SK-N-SH treated with all-trans-retinoic acid at 6 μM for 48 hours (cell line): Measurements from ENCODE around the gene NRK.
"Not testable (repeated sequence)": the region's sequence is repeated elsewhere in the genome, so short reads cannot be mapped to it uniquely, and the experiment has no call there.

Source experiments
- ATAC-seq: fragments of 200-7000 bp; cut with Tn5 transposase; 3 replicates; pipeline ENCODE4 v1.9.1; 2020; ENCODE audit warnings: mild to moderate bottlenecking, moderate library complexity
- ARNTL ChIP-seq: fragments of 450-650 bp; formaldehyde crosslinking; IDR thresholded peaks from 2 replicates; pipeline ENCODE4 v1.5.0; 2020; ENCODE audit warnings: low read depth, mild to moderate bottlenecking, moderate library complexity, borderline replicate concordance
- BACH2 ChIP-seq: fragments of 250-450 bp; sonication (Bioruptor Pico); IDR thresholded peaks from 2 replicates; pipeline ENCODE4 v1.9.0; 2021; ENCODE audit warnings: mild to moderate bottlenecking, borderline replicate concordance
- CSDC2 ChIP-seq: fragments of 250-450 bp; sonication (Bioruptor Pico); IDR thresholded peaks from 2 replicates; pipeline ENCODE4 v1.5.0; 2020; ENCODE audit warnings: mild to moderate bottlenecking, moderate library complexity
- ESRRG ChIP-seq: fragments of 250-450 bp; sonication (Bioruptor Pico); IDR thresholded peaks from 2 replicates; pipeline ENCODE4 v1.6.1; 2021; ENCODE audit warnings: mild to moderate bottlenecking
- GLIS3 ChIP-seq: fragments of 250-450 bp; sonication (Bioruptor Pico); IDR thresholded peaks from 2 replicates; pipeline ENCODE4 v1.5.0; 2020; ENCODE audit warnings: mild to moderate bottlenecking, moderate library complexity
- OSR1 ChIP-seq: fragments of 250-450 bp; sonication (Bioruptor Pico); IDR thresholded peaks from 2 replicates; pipeline ENCODE4 v1.8.0; 2022; ENCODE audit warnings: moderate library complexity, mild to moderate bottlenecking, inconsistent platforms
- PPARA ChIP-seq: fragments of 250-450 bp; sonication (Bioruptor Pico); IDR thresholded peaks from 2 replicates; pipeline ENCODE4 v1.5.0; 2020; ENCODE audit warnings: mild to moderate bottlenecking, borderline replicate concordance
- RARB ChIP-seq: fragments of 250-450 bp; sonication (Bioruptor Pico); IDR thresholded peaks from 2 replicates; pipeline ENCODE4 v1.8.0; 2021; ENCODE audit warnings: mild to moderate bottlenecking, moderate library complexity
- SNAI2 ChIP-seq: fragments of 250-450 bp; sonication (Bioruptor Pico); IDR thresholded peaks from 2 replicates; pipeline ENCODE4 v1.5.0; 2020; ENCODE audit warnings: mild to moderate bottlenecking, moderate library complexity
- TCF4 ChIP-seq: fragments of 250-450 bp; sonication (Bioruptor Pico); IDR thresholded peaks from 2 replicates; pipeline ENCODE4 v1.8.0; 2021; ENCODE audit warnings: mild to moderate bottlenecking, moderate library complexity, borderline replicate concordance
- TOX ChIP-seq: fragments of 250-450 bp; sonication (Bioruptor Pico); IDR thresholded peaks from 2 replicates; pipeline ENCODE4 v1.8.0; 2021; ENCODE audit warnings: mild to moderate bottlenecking, moderate library complexity, borderline replicate concordance
- ZC3H10 ChIP-seq: fragments of 250-450 bp; sonication (Bioruptor Pico); IDR thresholded peaks from 2 replicates; pipeline ENCODE4 v1.5.1; 2021; ENCODE audit warnings: mild to moderate bottlenecking, moderate library complexity
- ZFP30 ChIP-seq: fragments of 450-650 bp; formaldehyde crosslinking; IDR thresholded peaks from 2 replicates; pipeline ENCODE4 v1.5.0; 2022; ENCODE audit warnings: mild to moderate bottlenecking, moderate library complexity
- ZNF565 ChIP-seq: fragments of 450-650 bp; formaldehyde crosslinking; conservative IDR thresholded peaks from 2 replicates; pipeline ENCODE4 v1.5.0; 2020; ENCODE audit warnings: low read depth, mild to moderate bottlenecking, moderate library complexity
- ZNF8 ChIP-seq: fragments of 450-650 bp; formaldehyde crosslinking; IDR thresholded peaks from 2 replicates; pipeline ENCODE4 v1.5.0; 2020; ENCODE audit warnings: mild to moderate bottlenecking, moderate library complexity
- TF ChIP-seq, protein P1 (sequence below): fragments of 250-450 bp; sonication (Bioruptor Pico); IDR thresholded peaks from 2 replicates; pipeline ENCODE4 v1.8.0; 2020; ENCODE audit warnings: mild to moderate bottlenecking, moderate library complexity, borderline replicate concordance
- TF ChIP-seq, protein P2 (sequence below): fragments of 250-450 bp; sonication (Bioruptor Pico); IDR thresholded peaks from 2 replicates; pipeline ENCODE4 v1.5.1; 2020; ENCODE audit warnings: low read depth, mild to moderate bottlenecking, moderate library complexity
- TF ChIP-seq, protein P3 (sequence below): fragments of 250-450 bp; sonication (Bioruptor Pico); IDR thresholded peaks from 2 replicates; pipeline ENCODE4 v1.5.1; 2021; ENCODE audit warnings: mild to moderate bottlenecking, moderate library complexity
- TF ChIP-seq, protein P4 (sequence below): fragments of 250-450 bp; sonication (Bioruptor Pico); IDR thresholded peaks from 2 replicates; pipeline ENCODE4 v1.5.0; 2020; ENCODE audit warnings: mild to moderate bottlenecking, moderate library complexity

Gene NRK

DNA sequence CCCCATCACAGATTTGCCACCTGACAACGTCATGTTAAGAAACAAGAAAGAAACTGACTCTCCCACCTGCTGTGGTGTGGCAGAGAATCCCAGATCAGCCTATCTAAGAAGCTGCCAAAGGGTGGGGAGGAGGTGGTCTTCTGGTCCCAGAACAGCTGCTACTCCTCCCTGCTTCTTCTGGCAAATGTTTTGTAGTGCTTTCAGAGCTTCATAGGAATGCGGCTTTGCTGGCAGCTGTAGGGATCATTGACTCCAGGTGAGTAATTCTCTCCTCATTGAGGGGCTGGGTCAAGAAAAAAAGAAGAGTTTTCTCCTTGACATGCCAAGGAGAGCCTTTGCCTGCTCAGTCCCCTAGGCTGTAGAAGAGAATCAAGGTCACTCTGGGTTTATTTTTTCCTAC is 23.3 kb downstream of the NRK start:
- TF ChIP-seq OSR1 (CRISPR knock-in tag): no peak
- TF ChIP-seq, all 23 proteins: peak for 0
- ATAC-seq: no peak

DNA sequence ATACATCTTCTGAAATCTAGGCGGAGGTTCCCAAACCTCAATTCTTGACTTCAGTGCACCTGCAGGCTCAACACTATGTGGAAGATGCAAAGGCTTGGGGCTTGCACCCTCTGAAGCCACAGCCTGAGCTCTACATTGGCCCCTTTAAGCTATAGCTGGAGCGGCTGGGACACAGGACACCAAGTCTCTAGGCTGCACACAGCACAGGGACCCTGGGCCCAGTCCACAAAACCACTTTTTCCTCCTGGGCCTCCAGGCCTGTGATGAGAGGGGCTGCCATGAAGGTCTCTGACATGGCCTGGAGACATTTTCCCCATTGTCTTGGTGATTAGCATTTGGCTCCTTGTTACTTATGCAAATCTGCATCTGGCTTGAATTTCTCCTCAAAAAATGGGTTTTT is 27.8 kb downstream of the NRK start:
- ATAC-seq: not testable (repeated sequence)

DNA sequence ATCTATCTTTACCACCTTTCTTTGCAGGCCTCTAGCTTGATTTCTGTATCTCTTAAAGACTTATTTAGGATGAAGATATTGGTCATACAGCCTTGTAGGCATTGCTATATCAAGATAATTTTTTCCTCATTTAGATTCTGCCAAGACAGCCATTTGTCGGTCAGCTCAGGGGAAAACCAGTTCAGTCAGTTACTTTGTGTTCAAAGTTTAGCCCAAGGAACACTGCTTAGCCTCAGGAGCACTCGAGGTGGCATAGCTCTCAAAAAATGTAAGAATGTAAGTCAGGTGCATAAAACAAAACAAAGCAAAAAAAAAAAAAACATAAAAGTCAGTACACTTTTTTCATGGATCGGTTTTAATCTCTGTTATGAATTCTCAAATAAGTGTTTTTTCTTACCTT is 43.4 kb downstream of the NRK start:
- ATAC-seq: no peak
- TF ChIP-seq BACH2 (CRISPR knock-in tag) (no peak), ZNF8 (CRISPR knock-in tag) (no peak), CSDC2 (CRISPR knock-in tag) (no peak), SNAI2 (CRISPR knock-in tag) (no peak), TCF4 (CRISPR knock-in tag) (no peak), ZNF565 (no peak), PPARA (CRISPR knock-in tag) (no peak), ESRRG (CRISPR knock-in tag) (no peak), ZFP30 (CRISPR knock-in tag) (no peak), RARB (CRISPR knock-in tag) (no peak), ZC3H10 (CRISPR knock-in tag) (no peak), TOX (CRISPR knock-in tag) (no peak)
- TF ChIP-seq, protein P1, sequence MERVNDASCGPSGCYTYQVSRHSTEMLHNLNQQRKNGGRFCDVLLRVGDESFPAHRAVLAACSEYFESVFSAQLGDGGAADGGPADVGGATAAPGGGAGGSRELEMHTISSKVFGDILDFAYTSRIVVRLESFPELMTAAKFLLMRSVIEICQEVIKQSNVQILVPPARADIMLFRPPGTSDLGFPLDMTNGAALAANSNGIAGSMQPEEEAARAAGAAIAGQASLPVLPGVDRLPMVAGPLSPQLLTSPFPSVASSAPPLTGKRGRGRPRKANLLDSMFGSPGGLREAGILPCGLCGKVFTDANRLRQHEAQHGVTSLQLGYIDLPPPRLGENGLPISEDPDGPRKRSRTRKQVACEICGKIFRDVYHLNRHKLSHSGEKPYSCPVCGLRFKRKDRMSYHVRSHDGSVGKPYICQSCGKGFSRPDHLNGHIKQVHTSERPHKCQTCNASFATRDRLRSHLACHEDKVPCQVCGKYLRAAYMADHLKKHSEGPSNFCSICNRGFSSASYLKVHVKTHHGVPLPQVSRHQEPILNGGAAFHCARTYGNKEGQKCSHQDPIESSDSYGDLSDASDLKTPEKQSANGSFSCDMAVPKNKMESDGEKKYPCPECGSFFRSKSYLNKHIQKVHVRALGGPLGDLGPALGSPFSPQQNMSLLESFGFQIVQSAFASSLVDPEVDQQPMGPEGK (CRISPR knock-in tag): no peak

DNA sequence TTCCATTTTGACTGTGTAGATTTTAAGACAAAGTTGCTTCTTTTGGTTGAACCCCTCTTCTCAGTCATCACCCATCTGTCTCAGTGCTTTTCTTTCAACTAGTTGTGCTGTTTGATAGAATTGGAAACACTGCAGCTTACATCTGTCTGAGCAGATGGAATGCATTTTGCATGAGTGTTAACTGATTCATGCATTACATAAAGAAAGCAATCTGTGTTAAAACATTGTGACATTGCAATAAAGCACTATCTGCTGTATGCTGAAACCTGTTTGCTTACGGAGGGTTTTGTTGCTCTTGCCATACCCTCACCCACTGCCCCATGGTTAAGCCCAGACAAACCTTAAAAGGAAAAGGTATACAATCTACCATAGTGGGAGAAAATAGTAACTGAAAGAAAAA is 47.4 kb downstream of the NRK start:
- no peak for ATAC-seq
- no peak for TF ChIP-seq ZNF565

DNA sequence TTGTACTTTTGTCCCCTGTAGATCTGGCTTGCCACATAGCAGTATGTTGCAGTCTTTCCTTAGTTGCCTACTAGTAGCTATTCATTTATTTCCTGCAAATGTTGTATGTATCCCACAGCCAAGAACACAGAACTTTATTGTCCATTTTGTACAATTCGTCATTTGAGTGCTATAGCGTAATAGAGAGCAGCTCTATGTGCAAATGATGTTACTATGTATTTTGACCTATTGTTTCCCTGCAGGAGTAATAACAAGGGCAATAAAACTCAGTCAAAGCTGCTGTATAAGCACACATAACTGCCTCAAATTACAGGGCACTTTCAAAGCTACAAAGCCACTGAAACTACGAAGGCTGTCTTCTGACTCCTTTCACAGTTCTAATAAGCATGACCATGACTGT is 48.1 kb downstream of the NRK start:
- TF ChIP-seq OSR1 (CRISPR knock-in tag): no peak
- TF ChIP-seq ARNTL (CRISPR knock-in tag): no peak
- no peak for TF ChIP-seq TOX (CRISPR knock-in tag)
- TF ChIP-seq SNAI2 (CRISPR knock-in tag): no peak
- TF ChIP-seq, protein P2, sequence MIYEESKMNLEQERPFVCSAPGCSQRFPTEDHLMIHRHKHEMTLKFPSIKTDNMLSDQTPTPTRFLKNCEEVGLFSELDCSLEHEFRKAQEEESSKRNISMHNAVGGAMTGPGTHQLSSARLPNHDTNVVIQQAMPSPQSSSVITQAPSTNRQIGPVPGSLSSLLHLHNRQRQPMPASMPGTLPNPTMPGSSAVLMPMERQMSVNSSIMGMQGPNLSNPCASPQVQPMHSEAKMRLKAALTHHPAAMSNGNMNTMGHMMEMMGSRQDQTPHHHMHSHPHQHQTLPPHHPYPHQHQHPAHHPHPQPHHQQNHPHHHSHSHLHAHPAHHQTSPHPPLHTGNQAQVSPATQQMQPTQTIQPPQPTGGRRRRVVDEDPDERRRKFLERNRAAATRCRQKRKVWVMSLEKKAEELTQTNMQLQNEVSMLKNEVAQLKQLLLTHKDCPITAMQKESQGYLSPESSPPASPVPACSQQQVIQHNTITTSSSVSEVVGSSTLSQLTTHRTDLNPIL (CRISPR knock-in tag): no peak
- TF ChIP-seq ZNF8 (CRISPR knock-in tag): no peak
- TF ChIP-seq, protein P1 (CRISPR knock-in tag): no peak
- TF ChIP-seq, protein P3, sequence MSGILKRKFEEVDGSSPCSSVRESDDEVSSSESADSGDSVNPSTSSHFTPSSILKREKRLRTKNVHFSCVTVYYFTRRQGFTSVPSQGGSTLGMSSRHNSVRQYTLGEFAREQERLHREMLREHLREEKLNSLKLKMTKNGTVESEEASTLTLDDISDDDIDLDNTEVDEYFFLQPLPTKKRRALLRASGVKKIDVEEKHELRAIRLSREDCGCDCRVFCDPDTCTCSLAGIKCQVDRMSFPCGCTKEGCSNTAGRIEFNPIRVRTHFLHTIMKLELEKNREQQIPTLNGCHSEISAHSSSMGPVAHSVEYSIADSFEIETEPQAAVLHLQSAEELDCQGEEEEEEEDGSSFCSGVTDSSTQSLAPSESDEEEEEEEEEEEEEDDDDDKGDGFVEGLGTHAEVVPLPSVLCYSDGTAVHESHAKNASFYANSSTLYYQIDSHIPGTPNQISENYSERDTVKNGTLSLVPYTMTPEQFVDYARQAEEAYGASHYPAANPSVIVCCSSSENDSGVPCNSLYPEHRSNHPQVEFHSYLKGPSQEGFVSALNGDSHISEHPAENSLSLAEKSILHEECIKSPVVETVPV (CRISPR knock-in tag): no peak
- no peak for TF ChIP-seq ZNF565
- TF ChIP-seq, protein P4, sequence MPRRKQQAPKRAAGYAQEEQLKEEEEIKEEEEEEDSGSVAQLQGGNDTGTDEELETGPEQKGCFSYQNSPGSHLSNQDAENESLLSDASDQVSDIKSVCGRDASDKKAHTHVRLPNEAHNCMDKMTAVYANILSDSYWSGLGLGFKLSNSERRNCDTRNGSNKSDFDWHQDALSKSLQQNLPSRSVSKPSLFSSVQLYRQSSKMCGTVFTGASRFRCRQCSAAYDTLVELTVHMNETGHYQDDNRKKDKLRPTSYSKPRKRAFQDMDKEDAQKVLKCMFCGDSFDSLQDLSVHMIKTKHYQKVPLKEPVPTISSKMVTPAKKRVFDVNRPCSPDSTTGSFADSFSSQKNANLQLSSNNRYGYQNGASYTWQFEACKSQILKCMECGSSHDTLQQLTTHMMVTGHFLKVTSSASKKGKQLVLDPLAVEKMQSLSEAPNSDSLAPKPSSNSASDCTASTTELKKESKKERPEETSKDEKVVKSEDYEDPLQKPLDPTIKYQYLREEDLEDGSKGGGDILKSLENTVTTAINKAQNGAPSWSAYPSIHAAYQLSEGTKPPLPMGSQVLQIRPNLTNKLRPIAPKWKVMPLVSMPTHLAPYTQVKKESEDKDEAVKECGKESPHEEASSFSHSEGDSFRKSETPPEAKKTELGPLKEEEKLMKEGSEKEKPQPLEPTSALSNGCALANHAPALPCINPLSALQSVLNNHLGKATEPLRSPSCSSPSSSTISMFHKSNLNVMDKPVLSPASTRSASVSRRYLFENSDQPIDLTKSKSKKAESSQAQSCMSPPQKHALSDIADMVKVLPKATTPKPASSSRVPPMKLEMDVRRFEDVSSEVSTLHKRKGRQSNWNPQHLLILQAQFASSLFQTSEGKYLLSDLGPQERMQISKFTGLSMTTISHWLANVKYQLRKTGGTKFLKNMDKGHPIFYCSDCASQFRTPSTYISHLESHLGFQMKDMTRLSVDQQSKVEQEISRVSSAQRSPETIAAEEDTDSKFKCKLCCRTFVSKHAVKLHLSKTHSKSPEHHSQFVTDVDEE (CRISPR knock-in tag): no peak
- TF ChIP-seq ESRRG (CRISPR knock-in tag): no peak
- TF ChIP-seq GLIS3: no peak
- ATAC-seq: no peak
